Epithelial cell of esophagus (primary cell): ENCODE data around the gene FAF1.
A peak's percentile ranks its signal among the peaks of the same experiment; 100 is the strongest.

ENCODE experiments used
- DNase-seq: peaks from one replicate; pipeline ENCODE4 v3.0.0; 2010; ENCODE audit warnings: low read depth
- H3K4me3 ChIP-seq: 2 replicates; pipeline ENCODE4 v1.5.1; 2011; ENCODE audit warnings: mild to moderate bottlenecking, low read length, control low read depth
- TF ChIP-seq, protein P1 (sequence below): IDR thresholded peaks from 2 replicates; pipeline ENCODE4 v1.5.1; 2011; ENCODE audit warnings: low read depth, mild to moderate bottlenecking, low read length, control low read depth, inconsistent platforms; ENCODE audit not compliant: insufficient read depth; ENCODE audit errors: missing control alignments

Gene FAF1

DNA sequence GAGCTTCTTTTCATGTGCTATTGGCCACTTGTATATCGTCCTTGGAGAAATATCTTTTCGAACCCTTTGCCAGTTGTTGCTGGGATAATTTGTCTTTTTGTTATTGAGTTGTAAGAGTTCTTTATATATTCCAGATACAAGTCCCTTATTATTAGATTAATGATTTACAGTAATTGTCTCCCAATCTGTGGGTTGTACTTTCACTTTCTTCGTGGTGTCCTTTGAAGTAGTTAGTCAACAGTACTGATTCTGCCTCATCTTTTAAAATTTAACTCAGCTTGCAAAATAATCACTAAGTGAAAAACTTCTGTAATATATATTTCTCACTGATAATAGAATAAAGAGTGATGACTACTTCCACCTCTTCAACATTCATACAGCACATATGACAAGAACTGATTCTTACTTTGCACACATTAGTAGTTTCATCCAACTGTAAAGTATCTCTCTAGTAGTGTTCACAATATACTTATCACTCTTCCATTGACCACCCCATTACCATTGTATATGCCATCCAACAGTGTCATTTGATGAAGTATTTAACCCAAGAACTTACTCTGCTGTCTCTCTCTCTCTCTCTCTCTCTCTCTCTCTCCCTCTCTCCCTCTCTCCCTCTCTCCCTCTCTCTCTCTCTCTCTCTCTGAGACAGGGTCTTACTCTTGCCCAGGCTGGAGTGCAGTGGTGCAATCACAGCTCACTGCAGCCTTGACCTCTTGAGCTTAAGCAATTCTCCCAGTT lies 432.6 kb downstream of the FAF1 start:
- no peak overlapping the region for H3K4me3 ChIP-seq
- DNase-seq: no peak
- TF ChIP-seq, protein P1, sequence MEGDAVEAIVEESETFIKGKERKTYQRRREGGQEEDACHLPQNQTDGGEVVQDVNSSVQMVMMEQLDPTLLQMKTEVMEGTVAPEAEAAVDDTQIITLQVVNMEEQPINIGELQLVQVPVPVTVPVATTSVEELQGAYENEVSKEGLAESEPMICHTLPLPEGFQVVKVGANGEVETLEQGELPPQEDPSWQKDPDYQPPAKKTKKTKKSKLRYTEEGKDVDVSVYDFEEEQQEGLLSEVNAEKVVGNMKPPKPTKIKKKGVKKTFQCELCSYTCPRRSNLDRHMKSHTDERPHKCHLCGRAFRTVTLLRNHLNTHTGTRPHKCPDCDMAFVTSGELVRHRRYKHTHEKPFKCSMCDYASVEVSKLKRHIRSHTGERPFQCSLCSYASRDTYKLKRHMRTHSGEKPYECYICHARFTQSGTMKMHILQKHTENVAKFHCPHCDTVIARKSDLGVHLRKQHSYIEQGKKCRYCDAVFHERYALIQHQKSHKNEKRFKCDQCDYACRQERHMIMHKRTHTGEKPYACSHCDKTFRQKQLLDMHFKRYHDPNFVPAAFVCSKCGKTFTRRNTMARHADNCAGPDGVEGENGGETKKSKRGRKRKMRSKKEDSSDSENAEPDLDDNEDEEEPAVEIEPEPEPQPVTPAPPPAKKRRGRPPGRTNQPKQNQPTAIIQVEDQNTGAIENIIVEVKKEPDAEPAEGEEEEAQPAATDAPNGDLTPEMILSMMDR: no peak

DNA sequence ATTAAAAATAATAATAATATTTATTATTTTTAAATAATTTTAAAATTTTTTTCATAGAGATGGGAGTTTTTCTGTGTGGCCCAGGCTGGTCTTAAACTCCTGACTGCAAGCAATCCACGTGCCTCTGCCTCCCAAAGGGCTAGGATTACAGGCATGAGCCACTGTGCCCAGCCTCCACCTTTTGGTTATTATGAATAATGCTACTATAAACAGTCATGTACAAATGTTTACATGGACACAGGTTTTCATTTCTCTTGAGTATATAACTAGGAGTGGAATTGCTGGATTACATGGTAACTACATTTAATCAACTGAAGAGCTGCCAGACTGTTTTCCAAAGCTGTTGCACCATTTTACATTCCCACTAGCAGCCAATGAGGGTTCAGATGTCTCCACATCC lies 433.6 kb downstream of the FAF1 start:
- no peak for DNase-seq
- no peak overlapping the region for H3K4me3 ChIP-seq
- TF ChIP-seq, protein P1: no peak

DNA sequence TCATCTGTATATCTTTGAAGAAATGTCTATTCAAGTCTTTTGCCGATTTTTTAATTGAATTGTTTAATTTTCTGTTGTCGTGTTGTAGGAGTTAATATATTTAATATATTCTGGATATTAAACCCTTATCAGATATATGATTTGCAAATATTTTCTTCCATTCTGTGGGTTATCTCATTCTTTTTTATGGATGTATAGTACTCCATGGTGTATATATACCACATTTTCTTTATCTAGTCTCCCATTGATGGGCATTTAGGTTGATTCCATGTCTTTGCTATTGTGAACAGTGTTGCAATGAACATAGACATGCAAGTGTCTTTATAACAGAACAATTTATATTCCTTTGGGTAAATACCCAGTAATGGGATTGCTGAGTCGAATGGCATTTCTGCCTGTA lies 436.5 kb downstream of the FAF1 start:
- TF ChIP-seq, protein P1: no peak
- no peak overlapping the region for H3K4me3 ChIP-seq
- no peak for DNase-seq

DNA sequence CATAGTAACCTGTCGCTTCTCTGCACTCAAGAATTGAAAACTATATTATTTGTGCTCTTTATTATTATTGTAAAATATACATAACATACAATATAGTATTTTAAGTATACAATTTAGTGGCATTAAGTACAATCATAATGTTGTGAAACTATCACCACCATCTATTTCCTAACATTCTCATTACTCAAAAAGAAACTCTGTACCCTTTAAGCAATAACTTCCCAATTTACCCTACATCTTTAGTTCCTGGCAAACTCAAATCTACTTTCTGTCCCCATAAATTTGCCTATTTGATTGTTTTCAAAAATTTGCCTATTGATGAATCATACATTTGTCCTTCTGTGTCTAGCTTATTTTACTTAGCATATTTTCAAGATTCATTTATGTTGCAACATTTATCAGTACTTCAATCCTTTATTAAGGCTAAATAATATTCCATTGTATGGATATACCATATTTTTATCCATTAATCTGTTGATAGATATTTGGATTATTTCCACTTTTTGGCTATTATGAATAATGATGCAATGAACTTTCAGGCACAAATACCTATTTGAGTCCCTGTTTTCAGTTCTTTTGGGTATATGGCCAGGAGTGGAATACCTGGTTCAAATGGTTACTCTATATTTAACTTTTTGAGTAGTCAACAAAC lies 437.2 kb downstream of the FAF1 start:
- no peak overlapping the region for H3K4me3 ChIP-seq
- TF ChIP-seq, protein P1: no peak
- DNase-seq: no peak

DNA sequence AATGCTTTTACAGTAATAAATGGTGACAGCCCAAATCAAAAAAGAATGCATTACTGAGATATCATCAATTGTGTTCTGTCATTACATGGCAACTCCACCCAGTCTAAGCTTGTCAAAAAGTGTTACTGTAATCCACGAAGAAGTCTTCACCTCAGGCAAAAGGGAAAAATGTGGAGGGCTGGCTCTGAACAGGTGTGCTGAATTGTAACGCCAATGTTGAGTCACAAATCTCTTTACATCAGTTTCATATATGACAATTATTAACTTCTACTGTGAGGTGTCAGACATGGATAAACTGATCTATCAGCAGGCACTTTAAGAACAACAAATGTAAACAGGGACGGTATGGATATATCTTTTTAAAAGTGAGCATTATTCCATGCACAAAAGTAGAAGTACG lies 438.4 kb downstream of the FAF1 start:
- DNase-seq: peak; percentile 36
- TF ChIP-seq, protein P1: no peak
- no peak overlapping the region for H3K4me3 ChIP-seq

DNA sequence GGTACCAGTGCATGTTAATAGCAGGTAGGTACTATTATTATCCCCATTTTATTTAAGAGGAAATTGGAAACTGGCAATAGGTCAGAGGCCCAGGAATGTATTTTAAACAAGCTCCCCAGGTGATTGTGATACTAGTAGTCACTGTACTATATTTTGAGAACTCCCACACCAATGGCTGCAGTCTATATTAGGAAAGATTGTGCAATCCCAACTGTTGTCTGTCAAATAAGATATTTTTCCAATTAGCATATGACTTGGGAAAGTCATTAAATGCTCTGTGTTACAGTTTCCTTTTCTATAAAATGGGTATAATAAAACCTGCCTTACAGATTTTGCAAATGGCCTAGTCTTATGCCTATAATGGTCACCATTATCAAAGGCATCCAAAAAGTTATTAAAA lies 442.6 kb downstream of the FAF1 start:
- no peak overlapping the region for H3K4me3 ChIP-seq
- DNase-seq: no peak
- TF ChIP-seq, protein P1: no peak

DNA sequence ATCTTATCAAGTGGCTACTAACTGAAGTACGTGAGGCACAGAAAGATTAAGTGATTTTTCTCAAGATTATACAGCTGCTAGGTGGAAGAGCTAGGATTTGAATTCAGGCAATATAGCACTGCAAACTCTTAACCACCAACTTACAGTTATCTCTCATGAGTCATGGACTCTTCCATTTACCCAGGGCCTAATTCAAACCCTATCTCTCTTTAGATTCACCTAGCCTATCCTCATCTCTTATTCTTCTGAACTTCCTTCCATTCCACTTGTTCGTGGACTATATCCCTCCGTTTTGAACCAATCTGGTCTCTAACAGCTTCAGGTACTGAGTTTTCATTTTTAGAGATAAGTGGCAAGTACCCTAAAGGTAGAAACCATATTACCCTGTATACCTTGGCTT lies 444.0 kb downstream of the FAF1 start:
- no peak overlapping the region for H3K4me3 ChIP-seq
- TF ChIP-seq, protein P1: no peak

More for the DNA sequence above, 444.0 kb downstream of the FAF1 start:
- no peak for DNase-seq
